T-helper 22 cell (primary cell): ENCODE measurements around the gene LCN15.
"Not testable (repeated sequence)": the region's sequence is repeated elsewhere in the genome, so short reads cannot be mapped to it uniquely, and the experiment has no call there.

Experiments used
- DNase-seq: peaks from one replicate; pipeline ENCODE4 v3.0.0-alpha.2; 2020; ENCODE audit warnings: low read depth

The LCN15 gene

GRCh38 chr9:136774416-136775045, 10.2 kb upstream of the LCN15 start:
- no peak for DNase-seq

GRCh38 chr9:136773386-136774044, 9.2 kb upstream of the LCN15 start:
- no peak for DNase-seq

GRCh38 chr9:136771907-136772415, 7.6 kb upstream of the LCN15 start:
- DNase-seq = no peak

- DNase-seq = no peak
Observed at GRCh38 chr9:136769710-136770191, 5.4 kb upstream of the LCN15 start.

- peak; percentile 53 for DNase-seq
Observed at GRCh38 chr9:136766410-136767120, 2.2 kb upstream of the LCN15 start.

- not testable (repeated sequence) for DNase-seq
Observed at GRCh38 chr9:136765745-136766409, 1.6 kb upstream of the LCN15 start.

- DNase-seq = no peak
Observed at GRCh38 chr9:136765041-136765440, 723 bp upstream of the LCN15 start.

- no peak for DNase-seq
Observed at GRCh38 chr9:136763649-136764035, 676 bp downstream of the LCN15 start.

GRCh38 chr9:136762915-136763648, 1.2 kb downstream of the LCN15 start:
- no peak for DNase-seq

- no peak for DNase-seq
Observed at GRCh38 chr9:136762221-136762691, 2.1 kb downstream of the LCN15 start.

GRCh38 chr9:136761545-136761981, 2.8 kb downstream of the LCN15 start:
- no peak for DNase-seq

- not testable (repeated sequence) for DNase-seq
Observed at GRCh38 chr9:136760834-136761544, 3.3 kb downstream of the LCN15 start.

- no peak for DNase-seq
Observed at GRCh38 chr9:136760424-136760823, 3.9 kb downstream of the LCN15 start.

GRCh38 chr9:136759436-136760325, 4.6 kb downstream of the LCN15 start:
- DNase-seq = no peak

- no peak for DNase-seq
Observed at GRCh38 chr9:136759001-136759400, 5.3 kb downstream of the LCN15 start.

GRCh38 chr9:136757751-136758140, 6.6 kb downstream of the LCN15 start:
- DNase-seq = no peak

- no peak for DNase-seq
Observed at GRCh38 chr9:136757328-136757727, 7.0 kb downstream of the LCN15 start.

GRCh38 chr9:136756836-136757235, 7.5 kb downstream of the LCN15 start:
- no peak for DNase-seq

GRCh38 chr9:136756134-136756438, 8.2 kb downstream of the LCN15 start:
- DNase-seq = no peak
